ENCODE results near the gene CYP26A1. TPM values are rescaled to one million over a fixed set of nuclear protein-coding genes. Genes with fewer than 3 reads are reported as not detected.

Gene CYP26A1
- total RNA-seq, 1 experiment from 2014 or later, result 0.17 TPM

DNA sequence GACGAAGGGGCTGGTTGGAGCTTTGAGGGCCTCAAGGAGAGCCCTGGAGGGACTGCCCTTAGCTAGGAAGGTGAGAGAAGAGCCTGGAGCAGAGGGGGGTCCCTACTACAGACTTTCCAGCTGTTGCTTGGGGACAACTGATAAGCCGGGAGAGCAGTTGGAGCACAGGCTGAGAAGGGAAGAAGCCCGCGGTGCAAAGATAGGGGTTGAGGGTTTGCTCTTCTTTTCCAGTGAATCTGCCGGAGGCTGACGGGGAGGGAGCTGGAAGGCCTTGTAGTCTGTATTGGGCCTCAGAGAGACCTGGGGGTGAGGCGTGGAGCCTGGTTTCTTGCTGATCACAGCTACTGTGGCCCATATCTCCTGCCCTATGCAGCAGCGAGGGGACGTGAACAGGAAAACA is 23.7 kb downstream of the CYP26A1 start:
- no peak for DNase-seq (ENCODE audit: low read depth, low spot score)
- H3K4me1 ChIP-seq (ENCODE audit: control insufficient read depth in 1 of 2, insufficient read depth in 2 of 2, low read length in 2 of 2), result peaks cover 0 to 7% of the 10 kb centered on the region in 2 experiments; a peak in 1 of 4 replicates
- no peak overlapping the region for H2AFZ ChIP-seq (ENCODE audit: low read depth, low read length, poor library complexity, severe bottlenecking)
- H3K27me3 ChIP-seq (ENCODE audit: insufficient read depth, low read length), result no peaks in the 10 kb centered on the region
- no peak overlapping the region for H3K9ac ChIP-seq (ENCODE audit: low read length)
- RAD21 ChIA-PET (ENCODE audit: low non-redundant PET in 1 of 2, low total read pairs in 2 of 2, uncharacterized antibody in 2 of 2, unreplicated experiment in 2 of 2), result no interaction called here
- CTCF ChIA-PET, result no interaction called here
- no TSS peak for BruUV-seq (replicated peaks)
- H3K9me2 ChIP-seq (ENCODE audit: insufficient read depth), result no peaks in the 10 kb centered on the region
- POLR2A ChIA-PET, result no interaction called here
- H3K36me3 ChIP-seq (ENCODE audit: control insufficient read depth in 1 of 2, insufficient read depth in 2 of 2, low read length in 2 of 2), result no peaks in the 10 kb centered on the region
- intact Hi-C loops (cut with micrococcal nuclease), result no loop called here
- no peak overlapping the region for H3K4me2 ChIP-seq (ENCODE audit: low read length)
- no peak overlapping the region for H3K27ac ChIP-seq (ENCODE audit: low read depth, low read length)
- H4K20me1 ChIP-seq (ENCODE audit: insufficient read depth), result no peaks in the 10 kb centered on the region
- TF ChIP-seq JUND (IDR thresholded peaks at IDR 0.05), result no peak
- TF ChIP-seq YY1 (IDR thresholded peaks at IDR 0.05; ENCODE audit: extremely low read depth, insufficient replicate concordance, low read depth, low read length), result no peak
- no peak for TF ChIP-seq POLR2AphosphoS5 (IDR thresholded peaks at IDR 0.05; ENCODE audit: low read depth, low read length)
- H3K9me3 ChIP-seq (ENCODE audit: control insufficient read depth in 1 of 2, insufficient read depth in 1 of 2, low read depth in 1 of 2, low read length in 2 of 2), result no peaks in the 10 kb centered on the region
- no peak overlapping the region for H3K4me3 ChIP-seq (replicated peaks in 1 of 2; ENCODE audit: low read depth in 1 of 2, low read length in 2 of 2)
- H3K79me2 ChIP-seq (ENCODE audit: insufficient read depth, low read length), result no peaks in the 10 kb centered on the region
- no peak for ATAC-seq

DNA sequence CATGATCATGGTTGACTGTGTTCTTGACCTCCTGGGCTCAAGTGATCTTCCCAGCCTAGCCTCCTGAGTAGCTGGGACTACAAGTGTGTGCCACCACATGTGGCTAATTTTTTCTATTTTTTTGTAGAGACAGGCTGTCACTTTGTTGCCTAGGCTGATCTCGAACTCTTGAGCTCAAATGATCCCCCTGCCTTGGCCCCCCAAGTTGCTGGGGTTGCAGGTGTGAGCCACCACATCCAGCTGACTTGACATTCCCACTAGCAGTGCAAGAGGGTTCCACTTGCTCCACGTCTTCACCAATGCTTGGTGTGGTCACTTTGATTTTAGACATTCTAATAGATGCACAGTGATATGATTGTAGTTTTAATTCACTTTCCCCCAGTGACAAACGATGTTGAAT is 25.1 kb downstream of the CYP26A1 start:
- RAD21 ChIA-PET (ENCODE audit: low non-redundant PET in 1 of 2, low total read pairs in 2 of 2, uncharacterized antibody in 2 of 2, unreplicated experiment in 2 of 2), result no interaction called here
- H4K20me1 ChIP-seq (ENCODE audit: insufficient read depth), result no peaks in the 10 kb centered on the region
- CTCF ChIA-PET, result no interaction called here
- TF ChIP-seq SP1 (IDR thresholded peaks at IDR 0.05; ENCODE audit: low read depth), result no peak
- TF ChIP-seq, protein P1, sequence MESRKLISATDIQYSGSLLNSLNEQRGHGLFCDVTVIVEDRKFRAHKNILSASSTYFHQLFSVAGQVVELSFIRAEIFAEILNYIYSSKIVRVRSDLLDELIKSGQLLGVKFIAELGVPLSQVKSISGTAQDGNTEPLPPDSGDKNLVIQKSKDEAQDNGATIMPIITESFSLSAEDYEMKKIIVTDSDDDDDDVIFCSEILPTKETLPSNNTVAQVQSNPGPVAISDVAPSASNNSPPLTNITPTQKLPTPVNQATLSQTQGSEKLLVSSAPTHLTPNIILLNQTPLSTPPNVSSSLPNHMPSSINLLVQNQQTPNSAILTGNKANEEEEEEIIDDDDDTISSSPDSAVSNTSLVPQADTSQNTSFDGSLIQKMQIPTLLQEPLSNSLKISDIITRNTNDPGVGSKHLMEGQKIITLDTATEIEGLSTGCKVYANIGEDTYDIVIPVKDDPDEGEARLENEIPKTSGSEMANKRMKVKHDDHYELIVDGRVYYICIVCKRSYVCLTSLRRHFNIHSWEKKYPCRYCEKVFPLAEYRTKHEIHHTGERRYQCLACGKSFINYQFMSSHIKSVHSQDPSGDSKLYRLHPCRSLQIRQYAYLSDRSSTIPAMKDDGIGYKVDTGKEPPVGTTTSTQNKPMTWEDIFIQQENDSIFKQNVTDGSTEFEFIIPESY (IDR thresholded peaks at IDR 0.05; ENCODE audit: extremely low read depth, insufficient replicate concordance, low read length), result no peak
- no peak for TF ChIP-seq RAD21 (IDR thresholded peaks at IDR 0.05; ENCODE audit: low read depth)
- no peak for TF ChIP-seq ZNF274 (IDR thresholded peaks at IDR 0.05; ENCODE audit: low read depth, low read length)
- TF ChIP-seq ZFX (IDR thresholded peaks at IDR 0.05), result no peak
- TF ChIP-seq, protein P2, sequence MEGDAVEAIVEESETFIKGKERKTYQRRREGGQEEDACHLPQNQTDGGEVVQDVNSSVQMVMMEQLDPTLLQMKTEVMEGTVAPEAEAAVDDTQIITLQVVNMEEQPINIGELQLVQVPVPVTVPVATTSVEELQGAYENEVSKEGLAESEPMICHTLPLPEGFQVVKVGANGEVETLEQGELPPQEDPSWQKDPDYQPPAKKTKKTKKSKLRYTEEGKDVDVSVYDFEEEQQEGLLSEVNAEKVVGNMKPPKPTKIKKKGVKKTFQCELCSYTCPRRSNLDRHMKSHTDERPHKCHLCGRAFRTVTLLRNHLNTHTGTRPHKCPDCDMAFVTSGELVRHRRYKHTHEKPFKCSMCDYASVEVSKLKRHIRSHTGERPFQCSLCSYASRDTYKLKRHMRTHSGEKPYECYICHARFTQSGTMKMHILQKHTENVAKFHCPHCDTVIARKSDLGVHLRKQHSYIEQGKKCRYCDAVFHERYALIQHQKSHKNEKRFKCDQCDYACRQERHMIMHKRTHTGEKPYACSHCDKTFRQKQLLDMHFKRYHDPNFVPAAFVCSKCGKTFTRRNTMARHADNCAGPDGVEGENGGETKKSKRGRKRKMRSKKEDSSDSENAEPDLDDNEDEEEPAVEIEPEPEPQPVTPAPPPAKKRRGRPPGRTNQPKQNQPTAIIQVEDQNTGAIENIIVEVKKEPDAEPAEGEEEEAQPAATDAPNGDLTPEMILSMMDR (IDR thresholded peaks at IDR 0.05 in 2 of 3, conservative IDR thresholded peaks at IDR 0.05 in 1 of 3; ENCODE audit: borderline replicate concordance in 1 of 3, insufficient read depth in 1 of 3, low read depth in 2 of 3, low read length in 2 of 3), result no peak
- no TSS peak for BruUV-seq (replicated peaks)
- no peak for DNase-seq (ENCODE audit: low read depth, low spot score)
- no peaks in the 10 kb centered on the region for H3K9me2 ChIP-seq (ENCODE audit: insufficient read depth)
- no peaks in the 10 kb centered on the region for H3K79me2 ChIP-seq (ENCODE audit: insufficient read depth, low read length)
- H2AFZ ChIP-seq (ENCODE audit: low read depth, low read length, poor library complexity, severe bottlenecking), result no peak overlapping the region
- H3K27ac ChIP-seq (ENCODE audit: low read depth, low read length), result no peak overlapping the region
- H3K36me3 ChIP-seq (ENCODE audit: control insufficient read depth in 1 of 2, insufficient read depth in 2 of 2, low read length in 2 of 2), result no peaks in the 10 kb centered on the region
- H3K4me1 ChIP-seq (ENCODE audit: control insufficient read depth in 1 of 2, insufficient read depth in 2 of 2, low read length in 2 of 2), result peaks cover 0 to 7% of the 10 kb centered on the region in 2 experiments; a peak in 1 of 4 replicates
- intact Hi-C loops (cut with micrococcal nuclease), result no loop called here
- H3K27me3 ChIP-seq (ENCODE audit: insufficient read depth, low read length), result no peaks in the 10 kb centered on the region
- POLR2A ChIA-PET, result no interaction called here
- ATAC-seq, result no peak
- no peak overlapping the region for H3K4me2 ChIP-seq (ENCODE audit: low read length)
- no peak overlapping the region for H3K9ac ChIP-seq (ENCODE audit: low read length)
- H3K4me3 ChIP-seq (replicated peaks in 1 of 2; ENCODE audit: low read depth in 1 of 2, low read length in 2 of 2), result no peak overlapping the region
- peaks cover 0 to 5% of the 10 kb centered on the region in 2 experiments; a peak in 1 of 4 replicates for H3K9me3 ChIP-seq (ENCODE audit: control insufficient read depth in 1 of 2, insufficient read depth in 1 of 2, low read depth in 1 of 2, low read length in 2 of 2)
